PC-9 (cell line): Measurements from ENCODE around the gene C18orf54.
"Not testable (repeated sequence)": the region's sequence is repeated elsewhere in the genome, so short reads cannot be mapped to it uniquely, and the experiment has no call there.

Source experiments
- EZH2 ChIP-seq: fragments of 200-600 bp; sonication (generic); IDR thresholded peaks from 2 replicates; pipeline ENCODE4 v1.8.0; 2017; ENCODE audit warnings: antibody characterized with exemption, low read depth
- TF ChIP-seq, protein P1 (sequence below): fragments of 200-600 bp; sonication (generic); conservative IDR thresholded peaks from 2 replicates; pipeline ENCODE4 v1.6.1; 2017; ENCODE audit warnings: mixed run types, antibody characterized with exemption, mild to moderate bottlenecking, moderate library complexity

- TF ChIP-seq, protein P1, sequence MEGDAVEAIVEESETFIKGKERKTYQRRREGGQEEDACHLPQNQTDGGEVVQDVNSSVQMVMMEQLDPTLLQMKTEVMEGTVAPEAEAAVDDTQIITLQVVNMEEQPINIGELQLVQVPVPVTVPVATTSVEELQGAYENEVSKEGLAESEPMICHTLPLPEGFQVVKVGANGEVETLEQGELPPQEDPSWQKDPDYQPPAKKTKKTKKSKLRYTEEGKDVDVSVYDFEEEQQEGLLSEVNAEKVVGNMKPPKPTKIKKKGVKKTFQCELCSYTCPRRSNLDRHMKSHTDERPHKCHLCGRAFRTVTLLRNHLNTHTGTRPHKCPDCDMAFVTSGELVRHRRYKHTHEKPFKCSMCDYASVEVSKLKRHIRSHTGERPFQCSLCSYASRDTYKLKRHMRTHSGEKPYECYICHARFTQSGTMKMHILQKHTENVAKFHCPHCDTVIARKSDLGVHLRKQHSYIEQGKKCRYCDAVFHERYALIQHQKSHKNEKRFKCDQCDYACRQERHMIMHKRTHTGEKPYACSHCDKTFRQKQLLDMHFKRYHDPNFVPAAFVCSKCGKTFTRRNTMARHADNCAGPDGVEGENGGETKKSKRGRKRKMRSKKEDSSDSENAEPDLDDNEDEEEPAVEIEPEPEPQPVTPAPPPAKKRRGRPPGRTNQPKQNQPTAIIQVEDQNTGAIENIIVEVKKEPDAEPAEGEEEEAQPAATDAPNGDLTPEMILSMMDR, result not testable (repeated sequence)
- not testable (repeated sequence) for TF ChIP-seq EZH2
These were observed 48.1 kb upstream of the C18orf54 start for GRCh38 chr18:54309564-54309963.
